Trophoblast cell (in vitro differentiated cells and primary cell): ENCODE results near the gene MARVELD2.
"Not testable (repeated sequence)": the region's sequence is repeated elsewhere in the genome, so short reads cannot be mapped to it uniquely, and the experiment has no call there.

Experiments used
- DNase-seq, 2 donors: peaks; one replicate each; pipeline ENCODE4 v3.0.0-alpha.2; 2016
- H2AFZ ChIP-seq: 2 replicates; pipeline ENCODE4 v1.6.1; 2013; ENCODE audit warnings: low read length, moderate library complexity, mild to moderate bottlenecking; ENCODE audit not compliant: insufficient read depth, poor library complexity
- H2AK5ac ChIP-seq: 2 replicates; pipeline ENCODE4 v1.6.1; 2013; ENCODE audit warnings: mild to moderate bottlenecking, low read length
- H2BK120ac ChIP-seq: 2 replicates; pipeline ENCODE4 v1.6.1; 2013; ENCODE audit warnings: low read length, mild to moderate bottlenecking, moderate library complexity; ENCODE audit not compliant: insufficient read depth, poor library complexity
- H2BK12ac ChIP-seq: 2 replicates; pipeline ENCODE4 v1.6.1; 2013; ENCODE audit warnings: mild to moderate bottlenecking, low read length, moderate library complexity
- H2BK5ac ChIP-seq: 2 replicates; pipeline ENCODE4 v1.6.1; 2013; ENCODE audit warnings: low read length, low read depth, moderate library complexity, mild to moderate bottlenecking; ENCODE audit not compliant: poor library complexity
- H3K14ac ChIP-seq: 2 replicates; pipeline ENCODE4 v1.6.1; 2013; ENCODE audit warnings: mild to moderate bottlenecking, low read length
- H3K18ac ChIP-seq: 2 replicates; pipeline ENCODE4 v1.6.1; 2013; ENCODE audit warnings: mild to moderate bottlenecking, low read length
- H3K23ac ChIP-seq: 2 replicates; pipeline ENCODE4 v1.6.1; 2013; ENCODE audit warnings: low read length
- H3K27ac ChIP-seq: 2 replicates; pipeline ENCODE4 v1.5.1; 2013; ENCODE audit warnings: low read depth, mild to moderate bottlenecking, inconsistent platforms, low read length, moderate library complexity
- H3K27me3 ChIP-seq: 2 replicates; pipeline ENCODE4 v1.6.1; 2013; ENCODE audit warnings: inconsistent platforms, mild to moderate bottlenecking, low read length, moderate library complexity; ENCODE audit not compliant: insufficient read depth
- H3K36me3 ChIP-seq, 2 experiments: 1 replicate in 1 of 2; 2 replicates in 1 of 2; pipeline ENCODE4 v1.6.1; 2013; ENCODE audit warnings: low read length in 2 of 2, mild to moderate bottlenecking in 2 of 2, moderate library complexity in 1 of 2; ENCODE audit not compliant: insufficient read depth in 2 of 2, control insufficient read depth in 1 of 2
- H3K4ac ChIP-seq: 2 replicates; pipeline ENCODE4 v1.6.1; 2013; ENCODE audit warnings: low read depth, mild to moderate bottlenecking, low read length, moderate library complexity
- H3K4me1 ChIP-seq, 2 experiments: 1 replicate in 1 of 2; 2 replicates in 1 of 2; pipeline ENCODE4 v1.6.1; 2013; ENCODE audit warnings: low read length in 2 of 2, mild to moderate bottlenecking in 2 of 2, moderate library complexity in 1 of 2; ENCODE audit not compliant: insufficient read depth in 2 of 2, control insufficient read depth in 1 of 2
- H3K4me2 ChIP-seq: 2 replicates; pipeline ENCODE4 v1.6.1; 2013; ENCODE audit warnings: inconsistent platforms, mild to moderate bottlenecking, low read length, moderate library complexity
- H3K4me3 ChIP-seq: 2 replicates; pipeline ENCODE4 v1.5.1; 2013; ENCODE audit warnings: mild to moderate bottlenecking, low read depth, low read length, inconsistent platforms
- H3K79me1 ChIP-seq: one replicate; pipeline ENCODE4 v1.6.1; 2013; ENCODE audit warnings: low read length
- H3K79me2 ChIP-seq: 2 replicates; pipeline ENCODE4 v1.6.1; 2013; ENCODE audit warnings: low read length, mild to moderate bottlenecking; ENCODE audit not compliant: control insufficient read depth, insufficient read depth, poor library complexity
- H3K9ac ChIP-seq: 2 replicates; pipeline ENCODE4 v1.6.1; 2013; ENCODE audit warnings: mild to moderate bottlenecking, low read length
- H3K9me3 ChIP-seq: 2 replicates; pipeline ENCODE4 v1.6.1; 2013; ENCODE audit warnings: low read depth, mild to moderate bottlenecking, control low read depth, inconsistent platforms, low read length; ENCODE audit not compliant: insufficient read depth
- H4K12ac ChIP-seq: 2 replicates; pipeline ENCODE4 v1.6.1; 2013; ENCODE audit warnings: low read depth, mild to moderate bottlenecking, low read length, moderate library complexity
- H4K8ac ChIP-seq: 2 replicates; pipeline ENCODE4 v1.6.1; 2013; ENCODE audit warnings: low read depth, mild to moderate bottlenecking, low read length, moderate library complexity
- H4K91ac ChIP-seq: one replicate; pipeline ENCODE4 v1.6.1; 2013; ENCODE audit warnings: low read depth, mild to moderate bottlenecking, low read length, moderate library complexity
- WGBS: extraction: QIAGEN DNeasy Blood & Tissue Kit; methylation state at CpG from one replicate; pipeline ENCODE4 v1.1.7; 2013; ENCODE audit warnings: missing lambda C conversion rate; ENCODE audit not compliant: insufficient read length, insufficient coverage; ENCODE audit errors: extremely low coverage; 5-methylcytosine and 5-hydroxymethylcytosine counted together

MARVELD2 gene

GRCh38 chr5:69435276-69435884, 20.5 kb downstream of the MARVELD2 start:
- not testable (repeated sequence) for H3K9me3 ChIP-seq, H3K27ac ChIP-seq, H3K23ac ChIP-seq, H3K79me1 ChIP-seq, H3K4ac ChIP-seq, H3K4me3 ChIP-seq, DNase-seq, H3K4me1 ChIP-seq, H4K91ac ChIP-seq, H3K4me2 ChIP-seq, H3K14ac ChIP-seq, H3K9ac ChIP-seq, H3K18ac ChIP-seq, H3K27me3 ChIP-seq, H2AFZ ChIP-seq, H2AK5ac ChIP-seq, H4K8ac ChIP-seq, H2BK5ac ChIP-seq, H3K79me2 ChIP-seq, H2BK12ac ChIP-seq, H4K12ac ChIP-seq, H2BK120ac ChIP-seq
- H3K36me3 ChIP-seq, result peaks cover 12 to 19% of the 10 kb centered on the region in 2 experiments
- WGBS, result no CpG with 5 or more reads among the region's 5 CpGs

- no peaks in the 10 kb centered on the region for H3K79me1 ChIP-seq
- no peak overlapping the region for H3K18ac ChIP-seq
- no peak overlapping the region for H3K9ac ChIP-seq
- H3K4me1 ChIP-seq, result no peaks in the 10 kb centered on the region
- H3K79me2 ChIP-seq, result no peaks in the 10 kb centered on the region
- no peak overlapping the region for H3K4me3 ChIP-seq
- H3K14ac ChIP-seq, result no peak overlapping the region
- no peak overlapping the region for H3K27ac ChIP-seq
- peaks cover 6 to 8% of the 10 kb centered on the region in 2 experiments for H3K36me3 ChIP-seq
- H3K23ac ChIP-seq, result no peak overlapping the region
- H2BK120ac ChIP-seq, result no peak overlapping the region
- peak; percentile 39 to 72 for DNase-seq
- H2BK12ac ChIP-seq, result no peak overlapping the region
- no peak overlapping the region for H2AK5ac ChIP-seq
- H3K9me3 ChIP-seq, result no peaks in the 10 kb centered on the region
- no peak overlapping the region for H3K4me2 ChIP-seq
- no peaks in the 10 kb centered on the region for H3K27me3 ChIP-seq
- H3K4ac ChIP-seq, result no peak overlapping the region
- H2BK5ac ChIP-seq, result no peak overlapping the region
- H2AFZ ChIP-seq, result no peak overlapping the region
- no peak overlapping the region for H4K8ac ChIP-seq
- WGBS, result no CpG with 5 or more reads among the region's 7 CpGs
- peak overlapping the region; percentile 43 for H4K12ac ChIP-seq
- no peak overlapping the region for H4K91ac ChIP-seq
Measured at GRCh38 chr5:69444127-69444754, 29.3 kb downstream of the MARVELD2 start.

- H2BK12ac ChIP-seq, result no peak overlapping the region
- H4K91ac ChIP-seq, result no peak overlapping the region
- no peaks in the 10 kb centered on the region for H3K9me3 ChIP-seq
- no peak overlapping the region for H4K8ac ChIP-seq
- no peak for DNase-seq
- no peak overlapping the region for H3K9ac ChIP-seq
- no peak overlapping the region for H2BK5ac ChIP-seq
- no peak overlapping the region for H3K4ac ChIP-seq
- H3K79me2 ChIP-seq, result no peaks in the 10 kb centered on the region
- no peak overlapping the region for H3K14ac ChIP-seq
- no peak overlapping the region for H2AK5ac ChIP-seq
- no peak overlapping the region for H3K4me3 ChIP-seq
- no peaks in the 10 kb centered on the region for H3K27me3 ChIP-seq
- no peak overlapping the region for H2BK120ac ChIP-seq
- no peak overlapping the region for H3K23ac ChIP-seq
- H3K18ac ChIP-seq, result no peak overlapping the region
- no peak overlapping the region for H3K27ac ChIP-seq
- no peaks in the 10 kb centered on the region for H3K4me1 ChIP-seq
- WGBS, result no CpG with 5 or more reads among the region's 8 CpGs
- no peaks in the 10 kb centered on the region for H3K79me1 ChIP-seq
- H3K36me3 ChIP-seq, result no peaks in the 10 kb centered on the region
- no peak overlapping the region for H3K4me2 ChIP-seq
- H4K12ac ChIP-seq, result no peak overlapping the region
- H2AFZ ChIP-seq, result no peak overlapping the region
Measured at GRCh38 chr5:69449511-69449910, 34.6 kb downstream of the MARVELD2 start.

- no CpG with 5 or more reads among the region's 1 CpG for WGBS
- H3K27ac ChIP-seq, result no peak overlapping the region
- no peak overlapping the region for H3K4me2 ChIP-seq
- H2AFZ ChIP-seq, result no peak overlapping the region
- H3K23ac ChIP-seq, result no peak overlapping the region
- H2AK5ac ChIP-seq, result no peak overlapping the region
- no peak overlapping the region for H2BK5ac ChIP-seq
- no peaks in the 10 kb centered on the region for H3K79me1 ChIP-seq
- no peak overlapping the region for H3K4me3 ChIP-seq
- no peak overlapping the region for H2BK12ac ChIP-seq
- H3K79me2 ChIP-seq, result no peaks in the 10 kb centered on the region
- H3K27me3 ChIP-seq, result no peaks in the 10 kb centered on the region
- no peaks in the 10 kb centered on the region for H3K9me3 ChIP-seq
- H3K4me1 ChIP-seq, result no peaks in the 10 kb centered on the region
- H4K91ac ChIP-seq, result no peak overlapping the region
- no peak overlapping the region for H4K8ac ChIP-seq
- no peaks in the 10 kb centered on the region for H3K36me3 ChIP-seq
- no peak overlapping the region for H3K18ac ChIP-seq
- H4K12ac ChIP-seq, result no peak overlapping the region
- no peak overlapping the region for H3K14ac ChIP-seq
- peak; percentile 71 to 88 for DNase-seq
- H3K4ac ChIP-seq, result no peak overlapping the region
- no peak overlapping the region for H2BK120ac ChIP-seq
- H3K9ac ChIP-seq, result no peak overlapping the region
Measured at GRCh38 chr5:69450116-69450515, 35.2 kb downstream of the MARVELD2 start.
